ENCODE measurements around the gene HOXA3.
A peak's percentile ranks its signal among the peaks of the same experiment; 100 is the strongest.

HOXA3 gene

GRCh38 chr7:27073076-27073475, 79.3 kb downstream of the HOXA3 start:
- DNase-seq: no peak

- no peak for DNase-seq
Measured at GRCh38 chr7:27071622-27072390, 80.6 kb downstream of the HOXA3 start.

GRCh38 chr7:27068259-27068658, 84.1 kb downstream of the HOXA3 start:
- no peak for DNase-seq

- DNase-seq: no peak
Measured at GRCh38 chr7:27066148-27066547, 86.2 kb downstream of the HOXA3 start.

GRCh38 chr7:27065709-27066108, 86.7 kb downstream of the HOXA3 start:
- no peak for DNase-seq

- no peak for DNase-seq
Measured at GRCh38 chr7:27064661-27065060, 87.7 kb downstream of the HOXA3 start.

GRCh38 chr7:27064159-27064558, 88.2 kb downstream of the HOXA3 start:
- DNase-seq: peak; percentile 13

GRCh38 chr7:27062946-27063345, 89.4 kb downstream of the HOXA3 start:
- DNase-seq: no peak
